GM19193 (cell line): ENCODE data around the gene TSPAN31.

Experiments
- POLR2A ChIP-seq: IDR thresholded peaks from 4 replicates; pipeline ENCODE4 v1.6.1; 2011; ENCODE audit not compliant: insufficient read depth, insufficient read length; ENCODE audit errors: extremely low read depth

Gene TSPAN31

DNA sequence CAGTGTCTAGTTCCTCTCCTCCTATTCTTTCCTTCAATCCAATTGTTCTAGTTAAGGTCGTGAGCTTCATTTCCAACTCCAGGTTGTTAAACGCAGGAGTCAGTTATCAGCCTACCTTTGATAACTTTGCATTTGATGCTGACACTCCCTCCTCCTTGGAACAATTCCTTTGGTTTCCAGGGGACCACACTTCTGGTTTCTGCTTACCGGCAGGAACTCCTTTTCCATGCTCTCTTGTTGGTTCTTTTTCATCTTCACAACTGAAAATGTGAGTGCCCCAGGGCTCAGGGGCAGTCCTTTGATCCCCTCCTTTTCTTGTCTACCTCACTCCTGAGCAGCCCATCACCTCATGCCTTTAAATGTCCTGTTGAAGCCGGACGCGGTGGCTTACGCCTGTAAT, 32.5 kb downstream of the TSPAN31 start:
- TF ChIP-seq POLR2A: no peak

DNA sequence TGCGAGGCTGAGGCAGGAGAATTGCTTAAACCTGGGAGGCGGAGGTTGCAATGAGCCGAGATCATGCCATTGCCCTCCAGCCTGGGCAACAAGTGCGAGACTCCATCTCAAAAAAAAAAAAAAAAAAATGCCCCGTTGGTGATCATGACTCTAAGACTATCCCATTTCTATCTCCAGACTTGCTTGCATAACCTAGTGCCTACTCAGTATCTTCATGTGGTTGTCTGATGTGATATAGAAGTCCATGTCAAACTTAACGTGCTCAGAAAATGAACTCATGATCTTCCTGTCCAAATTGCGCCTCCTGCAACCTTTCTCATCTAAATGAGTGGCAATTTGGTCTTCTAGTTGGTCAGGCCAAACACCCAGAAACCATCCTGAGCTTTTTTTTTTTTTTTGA, 33.1 kb downstream of the TSPAN31 start:
- no peak for TF ChIP-seq POLR2A

DNA sequence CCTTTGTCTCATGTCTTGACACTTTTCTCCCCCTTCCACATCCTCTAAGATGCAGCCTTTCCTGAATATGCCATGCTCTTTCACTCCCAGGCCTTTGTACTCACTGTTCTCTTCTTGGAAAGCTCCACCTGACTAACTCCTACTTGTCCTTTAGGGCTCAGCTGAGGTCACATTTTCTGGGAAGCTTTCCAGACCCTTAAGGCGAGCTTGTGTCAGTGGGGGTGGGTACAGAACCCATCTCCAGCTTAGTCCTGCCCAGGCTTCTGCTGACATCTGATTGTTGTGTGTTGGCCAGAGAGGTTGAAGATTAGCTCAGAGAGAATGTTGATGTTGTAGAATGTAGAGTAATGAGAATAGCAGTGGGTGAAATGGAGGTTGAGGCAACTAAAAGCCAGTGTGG, 34.9 kb downstream of the TSPAN31 start:
- TF ChIP-seq POLR2A: no peak

DNA sequence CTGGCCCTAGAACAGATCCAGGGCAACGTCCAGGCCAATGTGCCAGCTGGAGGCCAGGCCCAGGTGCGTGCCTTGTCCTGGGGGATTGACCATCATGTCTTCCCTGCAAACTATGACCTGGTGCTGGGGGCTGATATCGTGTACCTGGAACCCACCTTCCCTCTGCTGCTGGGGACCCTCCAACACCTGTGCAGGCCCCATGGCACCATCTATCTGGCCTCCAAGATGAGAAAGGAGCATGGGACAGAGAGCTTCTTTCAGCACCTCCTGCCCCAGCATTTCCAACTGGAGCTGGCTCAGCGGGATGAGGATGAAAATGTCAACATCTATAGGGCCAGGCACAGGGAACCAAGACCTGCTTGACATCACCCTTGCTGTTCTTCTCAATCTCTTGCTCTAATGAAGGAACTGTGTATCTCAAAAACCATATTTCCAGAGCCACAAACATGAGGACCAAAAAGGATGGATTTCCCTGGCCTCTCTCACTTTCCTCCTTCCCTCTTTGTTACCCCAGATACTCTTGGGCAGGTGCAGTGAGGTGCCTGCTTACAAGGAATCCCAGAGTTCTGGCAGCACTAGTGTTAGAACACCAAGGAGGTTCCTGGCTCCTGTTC, 35.6 kb downstream of the TSPAN31 start:
- TF ChIP-seq POLR2A: no peak

DNA sequence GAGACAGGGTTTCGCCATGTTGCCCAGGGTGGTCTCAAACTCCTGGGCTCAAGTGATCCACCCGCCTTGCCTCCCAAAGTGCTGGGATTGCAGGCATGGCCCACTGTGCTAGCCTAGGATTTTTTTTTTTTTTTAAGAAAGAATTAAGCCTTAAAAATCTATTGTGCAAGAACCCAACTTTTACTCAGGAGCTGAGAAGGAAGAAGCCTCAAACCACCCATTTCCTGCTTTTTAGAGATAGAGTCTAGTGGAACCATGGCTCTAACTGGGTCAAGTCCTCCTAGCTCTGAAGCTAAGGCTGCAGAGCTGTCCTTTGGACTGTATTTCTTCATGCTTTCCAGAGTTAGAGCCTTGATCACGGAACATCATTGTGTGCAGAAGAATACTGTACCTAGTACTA, 36.4 kb downstream of the TSPAN31 start:
- TF ChIP-seq POLR2A: no peak

DNA sequence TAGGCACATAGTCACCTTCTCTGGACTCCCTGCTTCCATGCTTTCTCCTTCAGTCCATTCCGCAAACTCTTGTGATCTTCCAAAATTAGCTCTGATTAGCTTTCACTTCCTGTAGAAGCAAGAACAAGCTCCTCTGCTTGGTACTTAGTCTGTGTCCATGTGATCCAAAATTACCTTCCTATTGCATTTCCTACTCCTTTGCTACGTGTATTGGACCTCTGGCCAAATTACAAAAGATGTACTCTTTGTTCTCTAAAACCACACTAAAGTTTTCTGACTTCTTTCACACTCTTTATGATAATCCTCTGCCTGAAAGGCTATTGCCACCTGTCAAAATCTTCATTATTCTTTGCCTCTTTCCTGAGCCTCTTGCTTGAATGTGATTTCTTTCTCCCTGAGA, 37.0 kb downstream of the TSPAN31 start:
- TF ChIP-seq POLR2A: no peak

DNA sequence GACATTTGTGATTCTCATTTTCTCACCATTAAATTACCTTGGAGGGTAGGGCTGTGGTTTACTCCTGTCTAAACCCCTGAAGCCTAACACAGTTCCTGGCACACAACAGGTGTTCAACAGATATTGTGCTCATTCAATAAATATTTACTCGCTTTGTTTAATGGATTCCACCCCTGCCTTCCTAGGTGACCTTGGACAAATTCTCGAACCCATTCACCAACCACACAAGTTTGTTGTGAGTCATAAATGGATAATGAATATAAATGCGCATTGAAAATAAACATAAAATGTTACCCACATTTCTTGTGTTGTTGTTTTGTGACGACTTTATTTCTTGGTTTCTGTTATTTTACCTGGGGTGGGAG, 37.4 kb downstream of the TSPAN31 start:
- no peak for TF ChIP-seq POLR2A

DNA sequence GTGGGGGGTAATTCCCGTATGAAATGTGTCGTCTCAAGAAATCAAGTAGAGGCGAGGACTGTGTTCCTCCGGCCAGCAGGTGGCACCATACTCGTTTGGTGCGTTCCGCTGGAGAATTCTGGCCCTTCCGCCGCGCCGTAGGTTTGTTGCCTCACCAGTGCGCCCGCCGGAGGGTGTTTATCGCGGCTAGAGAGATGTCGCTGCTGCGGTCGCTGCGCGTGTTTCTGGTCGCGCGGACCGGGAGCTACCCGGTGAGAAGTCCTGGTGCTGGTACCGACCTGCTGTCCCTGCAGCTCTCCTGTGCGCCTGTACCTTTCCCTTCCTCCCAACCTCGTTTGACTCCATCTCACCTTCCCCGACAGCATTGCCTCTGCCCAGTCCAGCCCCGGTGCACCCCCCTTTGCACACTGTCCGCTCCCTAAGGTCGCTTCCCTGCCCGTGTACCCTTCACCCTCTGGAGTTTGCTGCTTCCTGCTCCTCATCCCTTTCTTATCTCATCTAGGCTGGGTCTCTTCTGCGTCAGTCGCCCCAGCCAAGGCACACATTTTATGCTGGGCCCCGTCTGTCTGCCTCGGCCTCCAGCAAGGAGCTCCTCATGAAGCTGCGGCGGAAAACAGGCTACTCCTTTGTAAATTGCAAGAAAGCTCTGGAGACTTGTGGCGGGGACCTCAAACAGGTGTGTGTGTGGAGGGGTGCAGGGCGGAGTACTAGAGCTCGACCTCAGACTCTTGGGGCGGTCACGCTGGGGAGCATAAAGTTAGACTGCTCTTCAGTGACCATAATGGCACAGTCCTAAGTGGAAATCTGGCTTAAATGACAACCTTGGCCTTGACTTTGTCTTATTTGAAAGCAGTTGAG, 38.0 kb downstream of the TSPAN31 start, which contains the start of gene TSFM:
Gene TSFM, plus strand, starts transcription at position 180 of the 858 bp plus-strand sequence. Its CDS starts 15 bp downstream, at position 195.
- TF ChIP-seq POLR2A: peak; percentile 96

DNA sequence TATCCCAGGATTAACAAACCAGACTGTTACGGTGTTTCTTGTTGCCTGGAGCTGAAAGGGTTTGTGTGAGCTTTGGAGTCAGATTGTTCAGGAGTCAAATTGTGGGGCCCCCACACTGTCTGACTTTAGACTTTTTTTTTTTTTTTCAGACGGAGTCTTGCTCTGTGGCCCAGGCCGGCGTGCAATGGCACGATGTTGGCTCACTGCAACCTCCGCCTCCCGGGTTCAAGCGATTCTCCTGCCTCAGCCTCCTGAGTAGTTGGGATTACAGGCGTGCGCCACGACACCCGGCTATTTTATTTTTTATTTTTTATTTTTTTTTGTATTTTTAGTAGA, 38.6 kb downstream of the TSPAN31 start:
- no peak for TF ChIP-seq POLR2A

DNA sequence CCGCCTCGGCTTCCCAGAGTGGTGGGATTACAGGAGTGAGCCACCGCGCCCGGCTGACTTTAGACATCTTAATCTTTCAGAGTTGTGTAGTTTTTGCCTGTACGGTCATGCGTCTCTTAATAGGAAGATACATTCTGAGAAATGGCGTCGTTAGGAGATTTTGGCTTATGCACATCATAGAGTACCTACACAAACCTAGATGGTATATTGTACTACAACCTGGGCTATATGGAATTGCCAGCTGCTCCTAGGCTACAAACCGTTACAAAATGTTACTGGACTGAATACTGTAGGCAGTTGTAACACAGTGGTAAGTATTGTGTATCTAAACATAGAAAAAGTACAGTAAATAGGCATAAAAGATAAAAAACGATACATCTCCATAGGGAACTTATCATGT, 39.0 kb downstream of the TSPAN31 start:
- TF ChIP-seq POLR2A: no peak

DNA sequence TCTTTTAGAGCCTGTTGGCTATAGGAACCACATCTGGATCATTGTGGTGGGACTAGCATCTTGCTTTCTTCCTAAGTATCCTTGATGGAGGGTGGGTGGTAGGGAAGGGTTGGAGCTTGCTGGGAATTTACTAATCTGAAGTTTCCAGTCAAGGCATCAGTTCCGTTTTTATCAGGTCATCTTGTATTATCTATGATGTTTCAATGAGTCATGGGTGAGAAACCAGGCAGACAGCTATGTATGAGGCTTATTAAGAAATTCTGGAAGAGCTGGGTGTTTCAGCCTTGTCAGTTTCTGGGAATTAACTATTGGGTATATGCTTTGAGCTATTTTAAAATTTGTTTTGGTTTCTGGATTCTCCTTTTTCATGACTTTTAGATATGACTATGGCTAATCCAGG, 49.1 kb downstream of the TSPAN31 start:
- TF ChIP-seq POLR2A: no peak

DNA sequence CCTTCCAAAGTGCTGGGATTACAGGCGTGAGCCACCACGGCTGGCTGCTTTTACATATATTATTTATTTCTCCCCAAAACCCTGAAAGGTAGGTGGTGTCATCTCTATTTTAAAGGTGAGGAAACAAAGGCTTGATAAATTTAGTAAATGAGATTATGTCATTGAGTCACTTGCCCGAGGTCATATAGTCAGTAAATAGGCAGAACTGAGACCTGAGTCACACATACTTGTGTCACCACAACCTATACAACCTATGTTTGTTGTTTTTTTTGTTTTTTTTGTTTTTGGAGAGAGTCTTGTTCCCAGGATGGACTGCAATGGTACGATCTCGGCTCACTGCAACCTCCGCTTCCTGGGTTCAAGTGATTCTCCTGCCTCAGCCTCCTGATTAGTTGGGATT, 50.5 kb downstream of the TSPAN31 start:
- TF ChIP-seq POLR2A: no peak

DNA sequence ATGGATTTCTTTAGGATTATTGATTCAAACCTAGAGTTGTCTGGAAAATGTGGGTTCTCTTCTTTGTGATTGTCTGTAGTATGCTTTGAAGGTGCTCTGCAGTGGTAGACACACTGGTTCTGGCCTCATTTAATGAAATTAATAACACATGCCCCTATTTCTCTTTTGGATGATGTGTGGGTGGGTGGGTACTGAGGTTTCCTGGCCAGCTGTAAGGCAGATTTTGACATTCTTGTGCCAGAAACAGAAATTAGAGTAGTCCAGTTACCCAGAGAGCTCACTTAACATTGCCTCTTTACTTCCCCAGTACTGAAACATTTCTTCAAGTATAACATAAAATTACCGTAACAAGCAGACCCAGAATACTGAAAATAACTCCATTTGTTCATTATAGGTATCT, 52.2 kb downstream of the TSPAN31 start:
- TF ChIP-seq POLR2A: no peak

DNA sequence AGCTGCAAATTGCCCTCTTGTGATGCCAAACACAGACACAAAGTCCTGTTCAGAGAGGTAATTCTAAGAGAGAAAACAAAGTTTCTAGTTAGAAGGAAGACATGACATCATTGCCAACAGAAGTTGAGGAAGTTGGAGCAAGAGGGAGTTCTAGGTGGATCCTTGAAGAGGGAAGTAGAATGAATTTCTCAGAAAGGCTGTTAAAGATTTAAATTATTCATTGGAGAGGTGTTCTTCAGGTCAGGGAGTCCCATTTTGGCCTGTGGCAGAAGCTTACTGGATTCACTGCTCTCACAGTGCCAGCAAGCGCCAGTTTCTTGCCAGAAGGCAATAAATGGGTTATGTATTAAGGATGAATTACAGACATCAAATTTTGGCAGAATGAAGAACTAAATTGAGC, 53.1 kb downstream of the TSPAN31 start:
- no peak for TF ChIP-seq POLR2A
